ENCODE measurements around the gene ACOX3.
"Not testable (repeated sequence)": the region's sequence is repeated elsewhere in the genome, so short reads cannot be mapped to it uniquely, and the experiment has no call there.

ACOX3 gene

GRCh38 chr4:8387615-8388527 lies 52.7 kb downstream of the ACOX3 start:
- DNase-seq (ENCODE audit: low read depth, low spot score) = no peak

- DNase-seq (ENCODE audit: low read depth, low spot score) = no peak
These were observed 53.3 kb downstream of the ACOX3 start for GRCh38 chr4:8387194-8387593.

DNA sequence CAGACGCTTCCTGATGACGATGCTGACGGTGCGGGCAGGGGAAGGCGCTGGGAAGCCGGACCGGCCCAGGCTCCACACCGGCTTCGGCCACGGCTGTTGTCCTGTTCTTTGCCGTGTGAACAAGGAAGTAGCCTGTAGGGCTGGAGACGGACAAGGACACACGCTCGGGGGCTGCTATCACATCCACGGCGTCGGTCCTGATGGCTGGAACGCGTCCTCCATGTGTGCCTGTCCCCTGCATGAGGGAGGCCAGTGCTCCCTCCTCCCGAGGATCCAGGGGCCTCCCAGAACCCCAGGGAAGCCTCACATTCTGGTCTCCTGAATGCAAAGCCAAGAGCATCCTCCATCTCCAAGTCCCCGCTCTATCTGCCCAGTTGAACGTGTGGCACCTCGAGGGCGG lies 53.8 kb downstream of the ACOX3 start:
- DNase-seq (ENCODE audit: low read depth, low spot score) = no peak

- DNase-seq (ENCODE audit: low read depth, low spot score) = not testable (repeated sequence)
These were observed 54.4 kb downstream of the ACOX3 start for GRCh38 chr4:8386131-8386530.

DNA sequence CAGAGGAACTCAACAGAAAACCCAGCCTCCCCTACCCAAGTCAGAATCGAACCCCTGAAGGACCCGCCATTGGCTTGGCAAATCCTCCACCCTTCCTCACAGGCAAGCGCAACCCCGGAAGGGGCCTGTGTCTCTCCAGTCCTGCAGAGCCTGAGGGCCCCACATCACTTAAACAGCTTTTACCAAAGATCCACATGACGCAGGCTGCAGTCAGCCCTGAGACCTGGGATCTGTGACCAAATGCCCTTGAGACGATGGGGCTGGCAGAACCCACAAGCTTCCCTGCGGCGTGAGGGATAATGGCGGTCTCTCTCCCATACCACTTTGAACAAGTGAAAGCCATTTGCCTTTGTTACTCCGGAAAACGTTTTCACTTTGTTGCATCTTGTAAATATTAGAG lies 54.9 kb downstream of the ACOX3 start:
- no peak for DNase-seq (ENCODE audit: low read depth, low spot score)

DNA sequence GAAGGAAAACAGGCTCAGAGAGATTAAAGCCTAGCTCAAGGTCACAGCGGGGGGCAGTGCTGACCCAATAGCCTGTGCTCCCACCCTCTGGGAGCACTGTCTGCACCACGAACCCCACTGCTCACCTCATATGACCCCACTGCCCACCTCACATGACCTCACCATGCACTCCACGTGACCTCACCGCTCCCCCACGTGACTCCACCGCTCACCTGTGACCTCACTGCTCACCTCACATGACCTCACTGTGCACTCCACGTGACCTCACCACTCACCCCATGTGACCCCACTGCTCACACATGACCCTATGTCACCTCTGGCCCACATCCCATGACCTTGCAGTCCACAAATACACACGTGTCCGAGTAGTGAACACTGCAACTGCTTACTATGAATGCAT lies 55.4 kb downstream of the ACOX3 start:
- no peak for DNase-seq (ENCODE audit: low read depth, low spot score)

DNA sequence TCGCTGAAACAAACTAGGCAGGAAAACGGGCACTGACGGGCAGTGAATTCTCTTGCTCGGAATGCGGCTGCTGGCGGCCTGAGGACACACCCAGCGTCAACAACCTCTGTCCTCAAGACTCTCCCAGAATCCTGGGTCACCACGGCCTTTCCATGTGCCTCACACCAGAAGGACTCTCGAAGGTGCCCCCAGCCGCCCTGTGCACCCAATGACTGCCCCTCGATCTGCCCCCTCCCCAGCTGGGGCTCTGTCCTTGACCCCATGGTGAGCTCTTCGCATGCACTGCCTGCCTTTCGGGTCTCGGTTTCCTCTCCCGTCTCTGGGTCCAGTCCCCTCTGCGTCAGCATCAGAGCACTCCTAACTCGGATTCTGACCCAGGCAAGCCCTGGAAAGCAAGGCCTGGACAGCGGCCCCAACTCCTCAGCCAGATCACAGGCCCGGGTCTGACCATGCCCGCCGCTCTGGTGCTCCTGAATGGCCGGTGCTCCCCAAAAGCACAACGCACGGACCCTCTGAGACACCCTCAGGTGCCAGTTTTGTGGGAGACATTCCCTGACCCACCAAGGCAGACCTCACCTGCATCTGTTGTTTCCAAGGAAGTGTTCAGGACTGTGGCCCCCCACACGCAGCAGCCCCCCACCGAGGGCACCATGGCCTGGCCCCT lies 56.0 kb downstream of the ACOX3 start:
- no peak for DNase-seq (ENCODE audit: low read depth, low spot score)

GRCh38 chr4:8383451-8384160 lies 56.9 kb downstream of the ACOX3 start:
- no peak for DNase-seq (ENCODE audit: low read depth, low spot score)

DNA sequence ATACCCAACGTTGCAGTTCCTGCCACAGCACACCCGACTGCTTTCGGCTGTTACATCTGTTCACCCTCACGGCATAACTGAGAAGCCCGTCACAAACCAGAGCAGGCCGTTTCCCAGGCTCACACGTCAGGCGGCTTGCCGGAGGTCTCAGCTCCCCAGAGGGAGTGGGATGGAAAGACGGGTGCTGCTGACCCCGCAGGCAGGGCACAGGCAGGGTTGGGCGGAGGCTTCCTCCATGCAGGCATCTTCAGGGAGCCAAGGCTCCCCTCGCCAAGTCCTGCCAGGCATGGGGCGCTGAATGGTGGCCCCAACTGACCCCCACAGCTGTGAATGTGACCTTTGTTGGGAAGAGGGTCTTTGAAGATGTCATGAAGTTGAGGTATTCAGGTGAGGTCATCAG lies 57.5 kb downstream of the ACOX3 start:
- DNase-seq (ENCODE audit: low read depth, low spot score) = no peak

DNA sequence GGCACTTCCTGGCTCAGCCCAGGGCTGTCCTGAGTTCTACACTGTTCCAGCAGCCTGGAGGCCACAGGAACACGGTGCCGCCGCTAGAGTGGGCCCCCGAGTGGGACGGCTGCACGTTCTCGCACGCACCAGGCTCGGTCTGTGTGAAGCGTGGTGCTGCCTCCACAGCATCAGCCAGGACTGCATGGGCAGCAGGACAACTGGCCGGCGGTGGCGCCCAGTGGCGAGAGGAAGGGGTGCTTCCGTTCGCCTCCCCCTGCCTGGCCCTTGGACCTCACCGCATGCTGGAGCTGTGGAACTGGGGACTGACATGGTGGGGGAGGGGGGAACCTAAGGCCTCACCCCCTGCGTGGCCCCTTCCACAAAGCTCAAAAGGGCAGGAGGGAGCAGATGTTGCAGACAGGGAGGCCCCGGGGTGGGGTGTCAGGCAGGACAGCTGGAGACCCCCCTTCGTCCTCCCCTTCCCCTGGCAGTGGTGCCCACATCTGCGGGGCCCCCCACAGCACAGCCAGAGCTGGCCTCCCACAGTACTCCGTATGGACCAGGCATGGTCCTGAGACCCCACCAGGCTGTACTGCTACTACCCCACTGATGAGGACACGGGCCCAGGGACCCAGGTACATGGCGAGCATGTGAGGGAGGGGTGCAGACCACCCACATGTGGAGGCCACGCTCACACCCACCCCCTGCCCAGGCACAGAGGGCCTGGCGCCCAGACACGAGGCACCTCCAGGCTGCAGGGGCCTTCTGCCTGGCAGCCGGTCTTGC lies 58.5 kb downstream of the ACOX3 start:
- DNase-seq (ENCODE audit: low read depth, low spot score) = no peak

GRCh38 chr4:8380511-8381415 lies 59.8 kb downstream of the ACOX3 start:
- DNase-seq (ENCODE audit: low read depth, low spot score) = no peak

- no peak for DNase-seq (ENCODE audit: low read depth, low spot score)
These were observed 60.8 kb downstream of the ACOX3 start for GRCh38 chr4:8379771-8380170.

- DNase-seq (ENCODE audit: low read depth, low spot score) = no peak
These were observed 61.2 kb downstream of the ACOX3 start for GRCh38 chr4:8379281-8379680.

DNA sequence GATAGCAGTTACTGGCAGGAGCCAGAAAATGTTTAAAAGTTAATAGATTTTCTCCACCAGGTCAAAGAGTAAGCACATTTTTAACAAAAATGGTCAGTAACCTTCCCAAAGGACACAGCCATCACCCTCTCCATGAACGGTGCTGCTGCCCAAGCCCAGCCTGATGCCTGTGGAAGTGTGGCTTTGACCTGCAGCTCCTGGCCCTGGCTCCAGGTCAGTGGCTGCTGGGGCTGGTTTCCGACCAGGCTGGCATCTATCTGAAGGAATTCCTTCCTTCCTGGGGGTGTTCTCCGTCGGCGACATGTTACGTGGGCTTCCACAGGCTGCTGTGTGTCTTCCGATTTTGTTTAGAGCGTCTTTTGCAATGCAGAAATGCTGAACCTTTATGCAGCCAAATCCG lies 61.7 kb downstream of the ACOX3 start:
- no peak for DNase-seq (ENCODE audit: low read depth, low spot score)

- DNase-seq (ENCODE audit: low read depth, low spot score) = no peak
These were observed 62.3 kb downstream of the ACOX3 start for GRCh38 chr4:8378101-8378724.

DNA sequence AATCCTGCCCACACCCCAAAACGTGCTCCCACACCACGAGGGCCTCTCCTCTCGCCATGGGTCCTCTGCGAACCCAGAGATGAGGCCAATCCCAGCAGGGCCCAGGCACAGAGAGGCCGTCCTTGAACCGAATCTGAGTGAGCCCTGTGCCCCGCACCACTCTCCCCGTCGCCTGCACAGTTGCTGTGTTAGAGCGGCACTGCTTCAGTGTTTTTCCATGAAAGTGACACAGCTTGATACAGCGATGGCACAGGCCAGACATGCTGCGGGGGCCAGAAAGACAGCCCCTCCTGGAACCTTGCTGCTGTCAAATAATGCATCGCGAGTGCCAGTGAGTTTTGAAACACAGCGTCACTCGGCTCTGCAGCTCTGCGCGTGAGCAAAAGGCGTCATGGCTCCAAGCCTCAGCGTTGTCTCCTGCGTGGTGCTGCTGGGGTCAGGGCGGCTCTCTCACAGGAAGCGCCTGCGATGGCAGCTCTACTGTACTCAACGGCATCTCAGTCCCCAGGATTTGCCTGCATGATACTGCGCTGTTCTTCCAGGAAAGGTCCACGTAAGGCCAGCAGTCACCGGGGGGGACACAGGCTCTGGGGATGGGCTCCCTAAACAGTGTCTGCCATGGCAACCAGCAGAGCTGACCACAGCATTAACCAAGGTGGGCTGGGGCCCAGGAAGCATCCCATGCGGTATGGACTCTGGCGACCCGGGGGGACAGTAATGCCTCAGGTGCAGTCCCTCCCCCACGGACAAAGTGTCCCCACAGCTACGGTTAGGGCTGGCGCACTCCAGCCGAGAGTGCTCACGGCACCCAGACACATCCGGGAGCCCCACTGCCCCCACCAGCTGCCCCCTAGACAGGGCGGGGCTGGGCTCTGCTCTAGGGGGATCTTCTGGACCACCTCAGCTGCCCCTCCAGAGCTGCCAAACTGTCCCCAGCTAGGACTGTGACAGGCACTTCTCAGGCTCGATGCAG lies 63.1 kb downstream of the ACOX3 start:
- no peak for DNase-seq (ENCODE audit: low read depth, low spot score)

DNA sequence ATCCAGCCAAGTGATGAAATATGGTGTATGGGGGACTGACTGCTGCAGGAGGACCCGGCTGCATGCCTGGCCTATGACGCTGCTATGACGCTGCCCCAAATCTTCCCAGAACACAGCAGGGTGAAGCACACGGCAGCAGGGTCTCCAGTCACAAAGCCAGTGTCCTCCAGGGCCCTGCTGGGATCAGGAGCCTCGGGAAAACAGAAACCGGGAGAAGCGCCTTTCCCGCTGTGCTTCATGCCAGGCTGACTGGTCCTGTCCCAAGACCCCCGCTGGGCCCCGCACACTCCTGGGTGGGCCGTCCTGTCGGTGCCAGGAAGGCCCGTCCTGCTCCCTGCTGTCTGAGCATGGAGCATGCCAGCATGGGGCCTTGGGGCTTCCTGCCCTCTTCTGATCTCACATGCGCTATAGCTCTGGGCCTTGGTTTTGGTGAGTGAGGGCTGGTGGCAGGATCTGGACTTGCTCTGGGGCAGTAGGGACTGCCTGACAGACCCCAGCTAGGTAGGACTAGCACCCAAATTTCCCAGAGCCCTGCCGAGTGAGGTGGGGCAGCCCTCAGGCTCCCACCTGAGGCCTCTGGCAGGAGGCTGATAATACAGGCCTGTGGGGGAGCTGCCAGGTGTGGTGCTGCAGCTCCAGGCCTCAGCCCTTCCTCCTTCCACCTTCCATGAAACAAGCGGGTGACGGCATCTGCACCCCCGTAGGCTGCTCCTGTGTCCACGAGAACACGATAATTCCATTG lies 64.0 kb downstream of the ACOX3 start:
- no peak for DNase-seq (ENCODE audit: low read depth, low spot score)

Measured in iPS DF 19.7 (cell line).